Measurements from ENCODE around the gene AK8. TPM values are rescaled to one million over a fixed set of nuclear protein-coding genes. Genes with fewer than 3 reads are reported as not detected.

AK8 gene
- total RNA-seq, 1 donor from 2014 or later = 0.13 TPM

Other genes starting within 250 kb of the AK8 start
- gene DDX31, start 208.3 kb downstream of the AK8 start, total RNA-seq = 13.7 and 14.3 TPM in 2 replicates
- 13.7 and 13.9 TPM in 2 replicates for gene GTF3C4, start 207.8 kb downstream of the AK8 start, total RNA-seq
- 1.7 and 3.5 TPM in 2 replicates for gene SPACA9, start 614 bp upstream of the AK8 start, total RNA-seq
- gene TSC1, start 66.3 kb upstream of the AK8 start, total RNA-seq = 30.3 and 54.3 TPM in 2 replicates
- 0.10 TPM in 1 of 2 replicates, not detected in the other for gene GFI1B, start 100.4 kb upstream of the AK8 start, total RNA-seq
- 50.6 and 59.6 TPM in 2 replicates for gene GTF3C5, start 152.7 kb upstream of the AK8 start, total RNA-seq
- gene CEL, start 183.7 kb upstream of the AK8 start, total RNA-seq = 0.67 and 0.73 TPM in 2 replicates
- gene RALGDS, start 243.0 kb upstream of the AK8 start, total RNA-seq = 11.3 and 17.6 TPM in 2 replicates

Measured in myocyte (in vitro differentiated cells).